H1 (cell line): ENCODE data around the gene PTPN22. TPM values are rescaled to one million over a fixed set of nuclear protein-coding genes. Genes with fewer than 3 reads are reported as not detected.

Source experiments
- CTCF ChIA-PET: fragments of 300-600 bp; sonication (Branson Sonifier 250); formaldehyde crosslinking; loops from one replicate; lab custom pipeline; 2021; ENCODE audit not compliant: partially characterized antibody; lab: Charles Lee
- POLR2A ChIA-PET: fragments of 300-600 bp; sonication (Branson Sonifier 250); formaldehyde crosslinking; loops from one replicate; lab custom pipeline; 2021; ENCODE audit warnings: inconsistent platforms; ENCODE audit not compliant: partially characterized antibody; lab: Charles Lee
- DNase-seq, 2 experiments: peaks; one replicate each; pipeline versions ENCODE4 v3.0.0 to v3.0.0-alpha.2; 2010 to 2022; ENCODE audit warnings: low spot score in 2 of 2, low read depth in 1 of 2, mixed read lengths in 1 of 2
- FAIRE-seq: peaks from 2 replicates; lab custom pipeline; 2011; peaks lifted over from hg19 to GRCh38; lab: Jason Lieb, UNC
- H2AFZ ChIP-seq: 2 replicates; pipeline ENCODE4 v1.8.1; 2012; ENCODE audit warnings: low read length, inconsistent platforms
- H2AK5ac ChIP-seq: 2 replicates; pipeline ENCODE4 v1.6.1; 2013; ENCODE audit warnings: low read depth, low read length
- H2BK120ac ChIP-seq: replicated peaks from 2 replicates; pipeline ENCODE3; 2013; ENCODE audit warnings: low read depth, low read length, inconsistent platforms
- H2BK12ac ChIP-seq: 2 replicates; pipeline ENCODE4 v1.6.1; 2013; ENCODE audit warnings: low read depth, low read length
- H2BK15ac ChIP-seq: 2 replicates; pipeline ENCODE4 v1.6.1; 2013; ENCODE audit warnings: low read length
- H2BK20ac ChIP-seq: 2 replicates; pipeline ENCODE4 v1.6.1; 2013; ENCODE audit warnings: low read length
- H2BK5ac ChIP-seq: 2 replicates; pipeline ENCODE4 v1.6.1; 2013; ENCODE audit warnings: low read depth, low read length
- H3K14ac ChIP-seq: 2 replicates; pipeline ENCODE4 v1.6.1; 2013; ENCODE audit warnings: inconsistent platforms; ENCODE audit not compliant: insufficient read length
- H3K18ac ChIP-seq: 2 replicates; pipeline ENCODE4 v1.6.1; 2013; ENCODE audit warnings: low read length; ENCODE audit errors: extremely low read depth
- H3K23ac ChIP-seq: 2 replicates; pipeline ENCODE4 v1.6.1; 2013; ENCODE audit warnings: inconsistent platforms; ENCODE audit not compliant: insufficient read length
- H3K23me2 ChIP-seq: 2 replicates; pipeline ENCODE4 v1.6.1; 2013; ENCODE audit warnings: low read depth, low read length
- H3K27ac ChIP-seq: 2 replicates; pipeline ENCODE4 v1.6.1; 2011; ENCODE audit warnings: low read depth, low read length, inconsistent platforms
- H3K27me3 ChIP-seq, 4 experiments: replicated peaks in 1 of 4; 1 replicate in 1 of 4; 2 replicates in 3 of 4; pipeline versions ENCODE4 v1.6.1 to v1.8.1; 2011 to 2013; ENCODE audit warnings: low read length in 3 of 4, mild to moderate bottlenecking in 3 of 4, inconsistent platforms in 2 of 4, mixed read lengths in 2 of 4, moderate library complexity in 1 of 4; ENCODE audit not compliant: control insufficient read depth in 3 of 4, insufficient read depth in 3 of 4; ENCODE audit errors: extremely low read depth in 1 of 4
- H3K36me3 ChIP-seq, 4 experiments: 2 replicates each; pipeline versions ENCODE4 v1.6.1 to v1.8.1; 2011 to 2013; ENCODE audit warnings: mild to moderate bottlenecking in 4 of 4, low read length in 3 of 4, moderate library complexity in 2 of 4, control low read depth in 1 of 4, inconsistent platforms in 1 of 4; ENCODE audit not compliant: insufficient read depth in 4 of 4, control insufficient read depth in 2 of 4
- H3K4ac ChIP-seq: replicated peaks from 2 replicates; pipeline ENCODE3; 2013; ENCODE audit warnings: low read length, low read depth, mixed read lengths, inconsistent platforms; ENCODE audit not compliant: insufficient read length
- H3K4me1 ChIP-seq, 4 experiments: replicated peaks in 1 of 4; 1 replicate in 1 of 4; 2 replicates in 3 of 4; pipeline versions ENCODE4 v1.6.1 to v1.8.1; 2011 to 2013; ENCODE audit warnings: low read length in 3 of 4, inconsistent platforms in 2 of 4, mixed read lengths in 1 of 4; ENCODE audit not compliant: insufficient read depth in 4 of 4, control insufficient read depth in 3 of 4
- H3K4me2 ChIP-seq, 2 experiments: 2 replicates each; pipeline versions ENCODE4 v1.6.1 to v1.8.1; 2011 to 2013; ENCODE audit warnings: low read depth in 2 of 2, low read length in 2 of 2, control low read depth in 1 of 2, inconsistent platforms in 1 of 2, mild to moderate bottlenecking in 1 of 2; ENCODE audit not compliant: insufficient read depth in 1 of 2
- H3K4me3 ChIP-seq, 4 experiments: fragments of 200-600, 300-600 bp in 1 of 4; sonication (generic), shearing (Covaris generic), sonication (Bioruptor Twin) in 1 of 4; 2 replicates each; pipeline versions ENCODE4 v1.5.1 to v1.8.1; 2011 to 2016; ENCODE audit warnings: low read length in 4 of 4, low read depth in 3 of 4, control low read depth in 2 of 4, inconsistent platforms in 2 of 4, mild to moderate bottlenecking in 2 of 4, mixed read lengths in 1 of 4, moderate library complexity in 1 of 4; ENCODE audit not compliant: insufficient read depth in 2 of 4; ENCODE audit errors: extremely low read depth in 1 of 4
- H3K56ac ChIP-seq: replicated peaks from 2 replicates; pipeline ENCODE3; 2013; ENCODE audit warnings: low read depth, mild to moderate bottlenecking, mixed read lengths, low read length, inconsistent platforms; ENCODE audit not compliant: insufficient read length
- H3K79me1 ChIP-seq: 2 replicates; pipeline ENCODE4 v1.6.1; 2013; ENCODE audit warnings: low read depth, low read length, control low read depth
- H3K79me2 ChIP-seq, 2 experiments: 2 replicates each; pipeline versions ENCODE4 v1.6.1 to v1.8.1; 2012 to 2013; ENCODE audit warnings: low read length in 2 of 2, mild to moderate bottlenecking in 2 of 2, inconsistent platforms in 1 of 2; ENCODE audit not compliant: insufficient read depth in 2 of 2, control insufficient read depth in 1 of 2
- H3K9ac ChIP-seq, 4 experiments: replicated peaks in 1 of 4; 1 replicate in 1 of 4; 2 replicates in 3 of 4; pipeline versions ENCODE4 v1.6.1 to v1.8.1; 2011 to 2013; ENCODE audit warnings: low read depth in 3 of 4, low read length in 3 of 4, control low read depth in 2 of 4, mild to moderate bottlenecking in 2 of 4, moderate library complexity in 2 of 4, inconsistent platforms in 1 of 4; ENCODE audit errors: extremely low read depth in 1 of 4
- H3K9me3 ChIP-seq, 2 experiments: 2 replicates each; pipeline versions ENCODE4 v1.6.1 to v1.8.1; 2012 to 2013; ENCODE audit warnings: mild to moderate bottlenecking in 2 of 2, moderate library complexity in 2 of 2, control low read depth in 1 of 2, inconsistent platforms in 1 of 2, low read depth in 1 of 2, low read length in 1 of 2, mixed read lengths in 1 of 2; ENCODE audit not compliant: insufficient read depth in 2 of 2
- H4K20me1 ChIP-seq, 2 experiments: replicated peaks in 1 of 2; 2 replicates each; pipeline versions ENCODE3 to v1.8.1; 2011 to 2013; ENCODE audit warnings: inconsistent platforms in 2 of 2, low read length in 2 of 2, mild to moderate bottlenecking in 1 of 2; ENCODE audit not compliant: insufficient read depth in 2 of 2, control insufficient read depth in 1 of 2
- H4K5ac ChIP-seq: 2 replicates; pipeline ENCODE4 v1.6.1; 2013; ENCODE audit warnings: low read length, low read depth, mixed read lengths, inconsistent platforms; ENCODE audit not compliant: insufficient read length
- H4K8ac ChIP-seq: 2 replicates; pipeline ENCODE4 v1.8.0; 2013; ENCODE audit warnings: mild to moderate bottlenecking, moderate library complexity, low read length, inconsistent platforms; ENCODE audit not compliant: insufficient read depth; ENCODE audit errors: extremely low read depth
- H4K91ac ChIP-seq: replicated peaks from 2 replicates; pipeline ENCODE3; 2013; ENCODE audit warnings: low read length, mixed read lengths, inconsistent platforms; ENCODE audit not compliant: insufficient read length
- CEBPB ChIP-seq: IDR thresholded peaks from 2 replicates; pipeline ENCODE4 v1.6.1; 2012; ENCODE audit warnings: low read depth, low read length
- SIN3A ChIP-seq, 2 experiments: IDR thresholded peaks in 1 of 2; conservative IDR thresholded peaks in 1 of 2; 2 replicates each; pipeline ENCODE4 v1.6.1; 2011 to 2012; ENCODE audit warnings: low read length in 2 of 2, improper control_type of control experiment in 1 of 2, low read depth in 1 of 2, mild to moderate bottlenecking in 1 of 2
- WGBS, 2 experiments: shearing (Covaris generic) in 1 of 2; methylation state at CpG; one replicate each; pipeline versions ENCODE4 v1.1.6 to v1.1.7; 2013 to 2015; ENCODE audit warnings: low lambda C conversion rate in 2 of 2, mixed read lengths in 2 of 2, inconsistent platforms in 1 of 2, low coverage in 1 of 2, missing lambda C conversion rate in 1 of 2; ENCODE audit not compliant: insufficient replicate concordance in 2 of 2, insufficient coverage in 1 of 2, insufficient read length in 1 of 2; ENCODE audit errors: extremely low coverage in 1 of 2, missing lambda C conversion rate in 1 of 2; 5-methylcytosine and 5-hydroxymethylcytosine counted together
- polyA plus RNA-seq, 7 experiments: library from polyadenylated mRNA; depleted of rRNA in 3 of 7; stranded (reverse) in 5 of 7; unstranded in 2 of 7; fragments of >200 nt in 5 of 7; fragments of 200-250 nt in 2 of 7; gene quantifications; 1 replicate in 5 of 7; 2 replicates in 1 of 7; 4 replicates in 1 of 7; pipeline versions ENCODE4 v1.2.1 to v1.2.3, GENCODE V29; 2011 to 2013; ENCODE audit warnings: missing spikeins in 2 of 7, mixed read lengths in 2 of 7
- total RNA-seq: library from RNA; stranded (reverse); fragmentation: NEBNext Ultra II Directional; extraction: Animal tissue kit (Norgen Biotek cat#: 25700); gene quantifications from 2 replicates; pipeline ENCODE4 v1.2.1, GENCODE V29; 2021

PTPN22 gene
- total and polyA plus RNA-seq, 2 of the 8 experiments (the other 6 are each of a cell fraction or from before 2014, with no cell fraction given): not detected

- no peak overlapping the region for H3K56ac ChIP-seq
- no peak overlapping the region for H2BK5ac ChIP-seq
- H3K27ac ChIP-seq: no peak overlapping the region
- DNase-seq (no peak), FAIRE-seq (no peak)
- no peak overlapping the region for H4K5ac ChIP-seq
- H3K18ac ChIP-seq: no peak overlapping the region
- H4K8ac ChIP-seq: no peak overlapping the region
- no peak overlapping the region for H2BK15ac ChIP-seq
- no peaks in the 10 kb centered on the region for H4K20me1 ChIP-seq
- no peak for TF ChIP-seq CEBPB
- no peak for TF ChIP-seq SIN3A (conservative IDR thresholded peaks at IDR 0.05 in 1 of 2, IDR thresholded peaks at IDR 0.05 in 1 of 2; ENCODE audit: low read depth in 1 of 2, low read length in 2 of 2)
- H3K4me2 ChIP-seq: no peak overlapping the region
- no peak overlapping the region for H2BK120ac ChIP-seq
- no peak overlapping the region for H3K4me3 ChIP-seq
- H3K4me1 ChIP-seq: no peaks in the 10 kb centered on the region
- H2BK20ac ChIP-seq: no peak overlapping the region
- no peak overlapping the region for H3K23ac ChIP-seq
- no peaks in the 10 kb centered on the region for H3K79me2 ChIP-seq
- CTCF ChIA-PET: interaction anchor here (0.6 to 2.7 kb wide), 21 partner anchors 12 to 145 kb away, joined by 3 to 14 read pairs (median 4); partner anchors contain the start of genes AP4B1 and OLFML3
- no peak overlapping the region for H3K9ac ChIP-seq
- H3K36me3 ChIP-seq: no peaks in the 10 kb centered on the region
- H2BK12ac ChIP-seq: no peak overlapping the region
- H2AK5ac ChIP-seq: no peak overlapping the region
- no peaks in the 10 kb centered on the region for H3K27me3 ChIP-seq
- H3K79me1 ChIP-seq: no peaks in the 10 kb centered on the region
- no peaks in the 10 kb centered on the region for H3K9me3 ChIP-seq
- H3K14ac ChIP-seq: no peak overlapping the region
- H2AFZ ChIP-seq: no peak overlapping the region
- no peak overlapping the region for H3K4ac ChIP-seq
- no peak overlapping the region for H4K91ac ChIP-seq
- no peaks in the 10 kb centered on the region; the same call in 1 of the 2 replicates for H3K23me2 ChIP-seq
- POLR2A ChIA-PET: interaction anchor here (0.7 kb wide), 1 partner anchor 72 kb away, joined by 3 read pairs; no protein-coding TSS in a partner anchor
- 91% methylated on average over 2 of the region's 2 CpGs; no CpG with 5 or more reads in 1 of the 2 experiments for WGBS, 2 experiments
Measured at GRCh38 chr1:113834716-113835115, 36.8 kb downstream of the PTPN22 start.
